H1 (cell line): ENCODE results near the gene ASB6. TPM values are rescaled to one million over a fixed set of nuclear protein-coding genes. Genes with fewer than 3 reads are reported as not detected.

Source experiments
- CTCF ChIA-PET: fragments of 300-600 bp; sonication (Branson Sonifier 250); formaldehyde crosslinking; loops from one replicate; lab custom pipeline; 2021; ENCODE audit not compliant: partially characterized antibody; lab: Charles Lee
- POLR2A ChIA-PET: fragments of 300-600 bp; sonication (Branson Sonifier 250); formaldehyde crosslinking; loops from one replicate; lab custom pipeline; 2021; ENCODE audit warnings: inconsistent platforms; ENCODE audit not compliant: partially characterized antibody; lab: Charles Lee
- DNase-seq, 2 experiments: peaks; one replicate each; pipeline versions ENCODE4 v3.0.0 to v3.0.0-alpha.2; 2010 to 2022; ENCODE audit warnings: low spot score in 2 of 2, low read depth in 1 of 2, mixed read lengths in 1 of 2
- FAIRE-seq: peaks from 2 replicates; lab custom pipeline; 2011; peaks lifted over from hg19 to GRCh38; lab: Jason Lieb, UNC
- H2AFZ ChIP-seq: 2 replicates; pipeline ENCODE4 v1.8.1; 2012; ENCODE audit warnings: low read length, inconsistent platforms
- H2AK5ac ChIP-seq: 2 replicates; pipeline ENCODE4 v1.6.1; 2013; ENCODE audit warnings: low read depth, low read length
- H2BK120ac ChIP-seq: replicated peaks from 2 replicates; pipeline ENCODE3; 2013; ENCODE audit warnings: low read depth, low read length, inconsistent platforms
- H2BK12ac ChIP-seq: 2 replicates; pipeline ENCODE4 v1.6.1; 2013; ENCODE audit warnings: low read depth, low read length
- H2BK15ac ChIP-seq: 2 replicates; pipeline ENCODE4 v1.6.1; 2013; ENCODE audit warnings: low read length
- H2BK20ac ChIP-seq: 2 replicates; pipeline ENCODE4 v1.6.1; 2013; ENCODE audit warnings: low read length
- H2BK5ac ChIP-seq: 2 replicates; pipeline ENCODE4 v1.6.1; 2013; ENCODE audit warnings: low read depth, low read length
- H3K14ac ChIP-seq: 2 replicates; pipeline ENCODE4 v1.6.1; 2013; ENCODE audit warnings: inconsistent platforms; ENCODE audit not compliant: insufficient read length
- H3K18ac ChIP-seq: 2 replicates; pipeline ENCODE4 v1.6.1; 2013; ENCODE audit warnings: low read length; ENCODE audit errors: extremely low read depth
- H3K23ac ChIP-seq: 2 replicates; pipeline ENCODE4 v1.6.1; 2013; ENCODE audit warnings: inconsistent platforms; ENCODE audit not compliant: insufficient read length
- H3K23me2 ChIP-seq: 2 replicates; pipeline ENCODE4 v1.6.1; 2013; ENCODE audit warnings: low read depth, low read length
- H3K27ac ChIP-seq: 2 replicates; pipeline ENCODE4 v1.6.1; 2011; ENCODE audit warnings: low read depth, low read length, inconsistent platforms
- H3K27me3 ChIP-seq, 4 experiments: replicated peaks in 1 of 4; 1 replicate in 1 of 4; 2 replicates in 3 of 4; pipeline versions ENCODE4 v1.6.1 to v1.8.1; 2011 to 2013; ENCODE audit warnings: low read length in 3 of 4, mild to moderate bottlenecking in 3 of 4, inconsistent platforms in 2 of 4, mixed read lengths in 2 of 4, moderate library complexity in 1 of 4; ENCODE audit not compliant: control insufficient read depth in 3 of 4, insufficient read depth in 3 of 4; ENCODE audit errors: extremely low read depth in 1 of 4
- H3K36me3 ChIP-seq, 4 experiments: 2 replicates each; pipeline versions ENCODE4 v1.6.1 to v1.8.1; 2011 to 2013; ENCODE audit warnings: mild to moderate bottlenecking in 4 of 4, low read length in 3 of 4, moderate library complexity in 2 of 4, control low read depth in 1 of 4, inconsistent platforms in 1 of 4; ENCODE audit not compliant: insufficient read depth in 4 of 4, control insufficient read depth in 2 of 4
- H3K4ac ChIP-seq: replicated peaks from 2 replicates; pipeline ENCODE3; 2013; ENCODE audit warnings: low read length, low read depth, mixed read lengths, inconsistent platforms; ENCODE audit not compliant: insufficient read length
- H3K4me1 ChIP-seq, 4 experiments: replicated peaks in 1 of 4; 1 replicate in 1 of 4; 2 replicates in 3 of 4; pipeline versions ENCODE4 v1.6.1 to v1.8.1; 2011 to 2013; ENCODE audit warnings: low read length in 3 of 4, inconsistent platforms in 2 of 4, mixed read lengths in 1 of 4; ENCODE audit not compliant: insufficient read depth in 4 of 4, control insufficient read depth in 3 of 4
- H3K4me2 ChIP-seq, 2 experiments: 2 replicates each; pipeline versions ENCODE4 v1.6.1 to v1.8.1; 2011 to 2013; ENCODE audit warnings: low read depth in 2 of 2, low read length in 2 of 2, control low read depth in 1 of 2, inconsistent platforms in 1 of 2, mild to moderate bottlenecking in 1 of 2; ENCODE audit not compliant: insufficient read depth in 1 of 2
- H3K4me3 ChIP-seq, 4 experiments: fragments of 200-600, 300-600 bp in 1 of 4; sonication (generic), shearing (Covaris generic), sonication (Bioruptor Twin) in 1 of 4; 2 replicates each; pipeline versions ENCODE4 v1.5.1 to v1.8.1; 2011 to 2016; ENCODE audit warnings: low read length in 4 of 4, low read depth in 3 of 4, control low read depth in 2 of 4, inconsistent platforms in 2 of 4, mild to moderate bottlenecking in 2 of 4, mixed read lengths in 1 of 4, moderate library complexity in 1 of 4; ENCODE audit not compliant: insufficient read depth in 2 of 4; ENCODE audit errors: extremely low read depth in 1 of 4
- H3K56ac ChIP-seq: replicated peaks from 2 replicates; pipeline ENCODE3; 2013; ENCODE audit warnings: low read depth, mild to moderate bottlenecking, mixed read lengths, low read length, inconsistent platforms; ENCODE audit not compliant: insufficient read length
- H3K79me1 ChIP-seq: 2 replicates; pipeline ENCODE4 v1.6.1; 2013; ENCODE audit warnings: low read depth, low read length, control low read depth
- H3K79me2 ChIP-seq, 2 experiments: 2 replicates each; pipeline versions ENCODE4 v1.6.1 to v1.8.1; 2012 to 2013; ENCODE audit warnings: low read length in 2 of 2, mild to moderate bottlenecking in 2 of 2, inconsistent platforms in 1 of 2; ENCODE audit not compliant: insufficient read depth in 2 of 2, control insufficient read depth in 1 of 2
- H3K9ac ChIP-seq, 4 experiments: replicated peaks in 1 of 4; 1 replicate in 1 of 4; 2 replicates in 3 of 4; pipeline versions ENCODE4 v1.6.1 to v1.8.1; 2011 to 2013; ENCODE audit warnings: low read depth in 3 of 4, low read length in 3 of 4, control low read depth in 2 of 4, mild to moderate bottlenecking in 2 of 4, moderate library complexity in 2 of 4, inconsistent platforms in 1 of 4; ENCODE audit errors: extremely low read depth in 1 of 4
- H3K9me3 ChIP-seq, 2 experiments: 2 replicates each; pipeline versions ENCODE4 v1.6.1 to v1.8.1; 2012 to 2013; ENCODE audit warnings: mild to moderate bottlenecking in 2 of 2, moderate library complexity in 2 of 2, control low read depth in 1 of 2, inconsistent platforms in 1 of 2, low read depth in 1 of 2, low read length in 1 of 2, mixed read lengths in 1 of 2; ENCODE audit not compliant: insufficient read depth in 2 of 2
- H4K20me1 ChIP-seq, 2 experiments: replicated peaks in 1 of 2; 2 replicates each; pipeline versions ENCODE3 to v1.8.1; 2011 to 2013; ENCODE audit warnings: inconsistent platforms in 2 of 2, low read length in 2 of 2, mild to moderate bottlenecking in 1 of 2; ENCODE audit not compliant: insufficient read depth in 2 of 2, control insufficient read depth in 1 of 2
- H4K5ac ChIP-seq: 2 replicates; pipeline ENCODE4 v1.6.1; 2013; ENCODE audit warnings: low read length, low read depth, mixed read lengths, inconsistent platforms; ENCODE audit not compliant: insufficient read length
- H4K8ac ChIP-seq: 2 replicates; pipeline ENCODE4 v1.8.0; 2013; ENCODE audit warnings: mild to moderate bottlenecking, moderate library complexity, low read length, inconsistent platforms; ENCODE audit not compliant: insufficient read depth; ENCODE audit errors: extremely low read depth
- H4K91ac ChIP-seq: replicated peaks from 2 replicates; pipeline ENCODE3; 2013; ENCODE audit warnings: low read length, mixed read lengths, inconsistent platforms; ENCODE audit not compliant: insufficient read length
- CEBPB ChIP-seq: IDR thresholded peaks from 2 replicates; pipeline ENCODE4 v1.6.1; 2012; ENCODE audit warnings: low read depth, low read length
- CTCF ChIP-seq, 3 experiments: IDR thresholded peaks; 1 replicate in 2 of 3; 2 replicates in 1 of 3; pipeline versions ENCODE4 v1.5.1 to v1.6.1; 2011; ENCODE audit warnings: low read length in 3 of 3, mild to moderate bottlenecking in 3 of 3, inconsistent platforms in 2 of 3, low read depth in 1 of 3, moderate library complexity in 1 of 3; ENCODE audit not compliant: insufficient read depth in 1 of 3; ENCODE audit errors: control extremely low read depth in 1 of 3
- EGR1 ChIP-seq: IDR thresholded peaks from 2 replicates; pipeline ENCODE4 v1.6.1; 2011; ENCODE audit warnings: low read depth, low read length, borderline replicate concordance
- GABPA ChIP-seq: IDR thresholded peaks from 2 replicates; pipeline ENCODE4 v1.6.1; 2011; ENCODE audit warnings: mild to moderate bottlenecking, low read length, moderate library complexity, borderline replicate concordance; ENCODE audit not compliant: insufficient read depth
- MAFK ChIP-seq: IDR thresholded peaks from 2 replicates; pipeline ENCODE4 v1.6.1; 2012; ENCODE audit warnings: low read depth, mild to moderate bottlenecking, improper control_type of control experiment, low read length
- POU5F1 ChIP-seq: IDR thresholded peaks from 2 replicates; pipeline ENCODE4 v1.6.1; 2011; ENCODE audit warnings: low read depth, mild to moderate bottlenecking, low read length, moderate library complexity
- TAF1 ChIP-seq: IDR thresholded peaks from 2 replicates; pipeline ENCODE4 v1.6.1; 2011; ENCODE audit warnings: mild to moderate bottlenecking, low read depth, low read length
- TAF7 ChIP-seq: optimal IDR thresholded peaks from 2 replicates; pipeline ENCODE3; 2011; ENCODE audit warnings: low read depth, mild to moderate bottlenecking, inconsistent platforms, low read length, moderate library complexity, borderline replicate concordance
- ZNF274 ChIP-seq: IDR thresholded peaks from 2 replicates; pipeline ENCODE4 v1.7.0; 2012; ENCODE audit warnings: low read length, borderline replicate concordance; ENCODE audit errors: extremely low read depth
- WGBS, 2 experiments: shearing (Covaris generic) in 1 of 2; methylation state at CpG; one replicate each; pipeline versions ENCODE4 v1.1.6 to v1.1.7; 2013 to 2015; ENCODE audit warnings: low lambda C conversion rate in 2 of 2, mixed read lengths in 2 of 2, inconsistent platforms in 1 of 2, low coverage in 1 of 2, missing lambda C conversion rate in 1 of 2; ENCODE audit not compliant: insufficient replicate concordance in 2 of 2, insufficient coverage in 1 of 2, insufficient read length in 1 of 2; ENCODE audit errors: extremely low coverage in 1 of 2, missing lambda C conversion rate in 1 of 2; 5-methylcytosine and 5-hydroxymethylcytosine counted together
- polyA plus RNA-seq, 7 experiments: library from polyadenylated mRNA; depleted of rRNA in 3 of 7; stranded (reverse) in 5 of 7; unstranded in 2 of 7; fragments of >200 nt in 5 of 7; fragments of 200-250 nt in 2 of 7; gene quantifications; 1 replicate in 5 of 7; 2 replicates in 1 of 7; 4 replicates in 1 of 7; pipeline versions ENCODE4 v1.2.1 to v1.2.3, GENCODE V29; 2011 to 2013; ENCODE audit warnings: missing spikeins in 2 of 7, mixed read lengths in 2 of 7
- total RNA-seq: library from RNA; stranded (reverse); fragmentation: NEBNext Ultra II Directional; extraction: Animal tissue kit (Norgen Biotek cat#: 25700); gene quantifications from 2 replicates; pipeline ENCODE4 v1.2.1, GENCODE V29; 2021
- TF ChIP-seq, protein P1 (sequence below): IDR thresholded peaks from 2 replicates; pipeline ENCODE4 v1.6.1; 2011; ENCODE audit warnings: low read length, improper control_type of control experiment

The ASB6 gene
- total and polyA plus RNA-seq, 2 of the 8 experiments (the other 6 are each of a cell fraction or from before 2014, with no cell fraction given), result 14.0 to 17.3 TPM

- H3K14ac ChIP-seq, result no peak overlapping the region
- no peak overlapping the region for H3K56ac ChIP-seq
- POLR2A ChIA-PET, result no interaction called here
- no peak overlapping the region for H2BK20ac ChIP-seq
- no peak overlapping the region for H4K91ac ChIP-seq
- DNase-seq (no peak), FAIRE-seq (no peak)
- H3K4me3 ChIP-seq, result no peak overlapping the region
- no peak overlapping the region for H2AK5ac ChIP-seq
- no peaks in the 10 kb centered on the region for H3K36me3 ChIP-seq
- no peak overlapping the region for H4K8ac ChIP-seq
- H3K18ac ChIP-seq, result no peak overlapping the region
- no peak overlapping the region for H2BK120ac ChIP-seq
- H3K27ac ChIP-seq, result no peak overlapping the region
- no peak overlapping the region for H3K4ac ChIP-seq
- H2BK12ac ChIP-seq, result peak overlapping the region; percentile 44; the same call in 1 of the 2 replicates
- H2BK15ac ChIP-seq, result peak overlapping the region; percentile 72; the same call in 1 of the 2 replicates
- no peaks in the 10 kb centered on the region for H3K9me3 ChIP-seq
- no peaks in the 10 kb centered on the region for H3K79me1 ChIP-seq
- H3K27me3 ChIP-seq, result peaks cover 0 to 7% (median 4%) of the 10 kb centered on the region in 4 experiments; a peak in 5 of 7 replicates
- peaks cover 0 to 21% (median 10%) of the 10 kb centered on the region in 4 experiments; a peak in 6 of 7 replicates for H3K4me1 ChIP-seq
- H3K9ac ChIP-seq, result no peak overlapping the region
- H3K4me2 ChIP-seq, result no peak overlapping the region
- H4K5ac ChIP-seq, result no peak overlapping the region
- H3K23ac ChIP-seq, result no peak overlapping the region
- CTCF ChIA-PET, result interaction anchor here (0.7 to 6.2 kb wide), 16 partner anchors 11 to 480 kb away, joined by 3 to 71 read pairs (median 4); partner anchors contain the start of genes C9orf50 and NTMT1
- no peak overlapping the region for H2BK5ac ChIP-seq
- H4K20me1 ChIP-seq, result no peaks in the 10 kb centered on the region
- 72% methylated on average over 7 of the region's 7 CpGs; no CpG with 5 or more reads in 1 of the 2 experiments for WGBS, 2 experiments
- no peak overlapping the region for H2AFZ ChIP-seq
- H3K23me2 ChIP-seq, result peaks cover 8% of the 10 kb centered on the region; the same call in 1 of the 2 replicates
- H3K79me2 ChIP-seq, result no peaks in the 10 kb centered on the region
- no peak for TF ChIP-seq TAF7
- TF ChIP-seq, protein P1, sequence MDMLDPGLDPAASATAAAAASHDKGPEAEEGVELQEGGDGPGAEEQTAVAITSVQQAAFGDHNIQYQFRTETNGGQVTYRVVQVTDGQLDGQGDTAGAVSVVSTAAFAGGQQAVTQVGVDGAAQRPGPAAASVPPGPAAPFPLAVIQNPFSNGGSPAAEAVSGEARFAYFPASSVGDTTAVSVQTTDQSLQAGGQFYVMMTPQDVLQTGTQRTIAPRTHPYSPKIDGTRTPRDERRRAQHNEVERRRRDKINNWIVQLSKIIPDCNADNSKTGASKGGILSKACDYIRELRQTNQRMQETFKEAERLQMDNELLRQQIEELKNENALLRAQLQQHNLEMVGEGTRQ, result no peak
- no peak for TF ChIP-seq EGR1
- peak in 2 of 3 experiments; percentile 14 to 16; a peak in 2 of 4 replicates for TF ChIP-seq CTCF (IDR thresholded peaks at IDR 0.05; ENCODE audit: control extremely low read depth in 1 of 3, insufficient read depth in 1 of 3, low read depth in 1 of 3, low read length in 3 of 3)
- TF ChIP-seq ZNF274, result no peak
- TF ChIP-seq GABPA, result no peak
- TF ChIP-seq CEBPB, result no peak
- TF ChIP-seq MAFK, result no peak
- TF ChIP-seq TAF1, result no peak
- TF ChIP-seq POU5F1, result no peak
Measured at GRCh38 chr9:129612123-129612522, 29.8 kb downstream of the ASB6 start.
